SK-N-SH treated with all-trans-retinoic acid at 6 μM for 48 hours (cell line): ENCODE results near the gene PAPPA.

ENCODE experiments used
- ARNTL ChIP-seq: fragments of 450-650 bp; formaldehyde crosslinking; IDR thresholded peaks from 2 replicates; pipeline ENCODE4 v1.5.0; 2020; ENCODE audit warnings: low read depth, mild to moderate bottlenecking, moderate library complexity, borderline replicate concordance
- BACH2 ChIP-seq: fragments of 250-450 bp; sonication (Bioruptor Pico); IDR thresholded peaks from 2 replicates; pipeline ENCODE4 v1.9.0; 2021; ENCODE audit warnings: mild to moderate bottlenecking, borderline replicate concordance
- ESRRG ChIP-seq: fragments of 250-450 bp; sonication (Bioruptor Pico); IDR thresholded peaks from 2 replicates; pipeline ENCODE4 v1.6.1; 2021; ENCODE audit warnings: mild to moderate bottlenecking
- ISL1 ChIP-seq: fragments of 250-450 bp; sonication (Bioruptor Pico); IDR thresholded peaks from 2 replicates; pipeline ENCODE4 v2.1.2; 2022; ENCODE audit warnings: mild to moderate bottlenecking, moderate library complexity
- ZC3H10 ChIP-seq: fragments of 250-450 bp; sonication (Bioruptor Pico); IDR thresholded peaks from 2 replicates; pipeline ENCODE4 v1.5.1; 2021; ENCODE audit warnings: mild to moderate bottlenecking, moderate library complexity
- ZFP3 ChIP-seq: fragments of 250-450 bp; sonication (Bioruptor Pico); IDR thresholded peaks from 2 replicates; pipeline ENCODE4 v1.5.0; 2020; ENCODE audit warnings: mild to moderate bottlenecking, moderate library complexity
- ZFP30 ChIP-seq: fragments of 450-650 bp; formaldehyde crosslinking; IDR thresholded peaks from 2 replicates; pipeline ENCODE4 v1.5.0; 2022; ENCODE audit warnings: mild to moderate bottlenecking, moderate library complexity
- ZNF565 ChIP-seq: fragments of 450-650 bp; formaldehyde crosslinking; conservative IDR thresholded peaks from 2 replicates; pipeline ENCODE4 v1.5.0; 2020; ENCODE audit warnings: low read depth, mild to moderate bottlenecking, moderate library complexity
- ZNF70 ChIP-seq: fragments of 450-650 bp; formaldehyde crosslinking; IDR thresholded peaks from 2 replicates; pipeline ENCODE4 v1.5.0; 2020; ENCODE audit warnings: mild to moderate bottlenecking, moderate library complexity
- ZNF8 ChIP-seq: fragments of 450-650 bp; formaldehyde crosslinking; IDR thresholded peaks from 2 replicates; pipeline ENCODE4 v1.5.0; 2020; ENCODE audit warnings: mild to moderate bottlenecking, moderate library complexity
- TF ChIP-seq, protein P1 (sequence below): fragments of 250-450 bp; sonication (Bioruptor Pico); IDR thresholded peaks from 2 replicates; pipeline ENCODE4 v1.8.0; 2020; ENCODE audit warnings: mild to moderate bottlenecking, moderate library complexity, borderline replicate concordance
- TF ChIP-seq, protein P2 (sequence below): fragments of 250-450 bp; sonication (Bioruptor Pico); IDR thresholded peaks from 2 replicates; pipeline ENCODE4 v1.5.1; 2020; ENCODE audit warnings: low read depth, mild to moderate bottlenecking, moderate library complexity
- TF ChIP-seq, protein P3 (sequence below): fragments of 250-450 bp; sonication (Bioruptor Pico); IDR thresholded peaks from 2 replicates; pipeline ENCODE4 v1.5.0; 2020; ENCODE audit warnings: mild to moderate bottlenecking, moderate library complexity

DNA sequence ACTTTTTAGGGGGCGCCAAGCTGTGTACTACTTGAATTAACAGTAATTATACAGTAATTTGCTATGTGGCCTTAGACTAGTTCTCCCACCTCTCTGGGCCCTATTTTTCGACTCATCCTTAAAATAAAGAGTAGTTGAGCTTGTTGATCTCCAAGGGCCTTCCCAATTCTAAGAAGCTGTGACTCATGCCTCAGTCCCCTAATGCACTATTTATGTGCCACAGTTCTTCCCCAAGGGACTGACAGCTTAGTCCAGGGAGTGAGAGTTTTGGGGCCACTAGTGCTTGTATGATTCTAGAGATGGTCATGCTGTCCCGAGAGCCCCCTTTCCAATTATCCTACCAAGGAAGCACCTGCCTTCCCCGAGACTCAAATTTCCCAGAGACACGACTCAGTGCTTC is 149.7 kb downstream of the PAPPA start:
- TF ChIP-seq ARNTL (CRISPR knock-in tag) (no peak), BACH2 (CRISPR knock-in tag) (no peak), ZFP3 (no peak), ZNF70 (CRISPR knock-in tag) (no peak), ZNF8 (CRISPR knock-in tag) (no peak), ZFP30 (CRISPR knock-in tag) (no peak), ZNF565 (no peak), ISL1 (CRISPR knock-in tag) (no peak), ESRRG (CRISPR knock-in tag) (no peak), ZC3H10 (CRISPR knock-in tag) (no peak)
- TF ChIP-seq, protein P1, sequence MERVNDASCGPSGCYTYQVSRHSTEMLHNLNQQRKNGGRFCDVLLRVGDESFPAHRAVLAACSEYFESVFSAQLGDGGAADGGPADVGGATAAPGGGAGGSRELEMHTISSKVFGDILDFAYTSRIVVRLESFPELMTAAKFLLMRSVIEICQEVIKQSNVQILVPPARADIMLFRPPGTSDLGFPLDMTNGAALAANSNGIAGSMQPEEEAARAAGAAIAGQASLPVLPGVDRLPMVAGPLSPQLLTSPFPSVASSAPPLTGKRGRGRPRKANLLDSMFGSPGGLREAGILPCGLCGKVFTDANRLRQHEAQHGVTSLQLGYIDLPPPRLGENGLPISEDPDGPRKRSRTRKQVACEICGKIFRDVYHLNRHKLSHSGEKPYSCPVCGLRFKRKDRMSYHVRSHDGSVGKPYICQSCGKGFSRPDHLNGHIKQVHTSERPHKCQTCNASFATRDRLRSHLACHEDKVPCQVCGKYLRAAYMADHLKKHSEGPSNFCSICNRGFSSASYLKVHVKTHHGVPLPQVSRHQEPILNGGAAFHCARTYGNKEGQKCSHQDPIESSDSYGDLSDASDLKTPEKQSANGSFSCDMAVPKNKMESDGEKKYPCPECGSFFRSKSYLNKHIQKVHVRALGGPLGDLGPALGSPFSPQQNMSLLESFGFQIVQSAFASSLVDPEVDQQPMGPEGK (CRISPR knock-in tag), result no peak
- TF ChIP-seq, protein P2, sequence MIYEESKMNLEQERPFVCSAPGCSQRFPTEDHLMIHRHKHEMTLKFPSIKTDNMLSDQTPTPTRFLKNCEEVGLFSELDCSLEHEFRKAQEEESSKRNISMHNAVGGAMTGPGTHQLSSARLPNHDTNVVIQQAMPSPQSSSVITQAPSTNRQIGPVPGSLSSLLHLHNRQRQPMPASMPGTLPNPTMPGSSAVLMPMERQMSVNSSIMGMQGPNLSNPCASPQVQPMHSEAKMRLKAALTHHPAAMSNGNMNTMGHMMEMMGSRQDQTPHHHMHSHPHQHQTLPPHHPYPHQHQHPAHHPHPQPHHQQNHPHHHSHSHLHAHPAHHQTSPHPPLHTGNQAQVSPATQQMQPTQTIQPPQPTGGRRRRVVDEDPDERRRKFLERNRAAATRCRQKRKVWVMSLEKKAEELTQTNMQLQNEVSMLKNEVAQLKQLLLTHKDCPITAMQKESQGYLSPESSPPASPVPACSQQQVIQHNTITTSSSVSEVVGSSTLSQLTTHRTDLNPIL (CRISPR knock-in tag), result no peak
- TF ChIP-seq, protein P3, sequence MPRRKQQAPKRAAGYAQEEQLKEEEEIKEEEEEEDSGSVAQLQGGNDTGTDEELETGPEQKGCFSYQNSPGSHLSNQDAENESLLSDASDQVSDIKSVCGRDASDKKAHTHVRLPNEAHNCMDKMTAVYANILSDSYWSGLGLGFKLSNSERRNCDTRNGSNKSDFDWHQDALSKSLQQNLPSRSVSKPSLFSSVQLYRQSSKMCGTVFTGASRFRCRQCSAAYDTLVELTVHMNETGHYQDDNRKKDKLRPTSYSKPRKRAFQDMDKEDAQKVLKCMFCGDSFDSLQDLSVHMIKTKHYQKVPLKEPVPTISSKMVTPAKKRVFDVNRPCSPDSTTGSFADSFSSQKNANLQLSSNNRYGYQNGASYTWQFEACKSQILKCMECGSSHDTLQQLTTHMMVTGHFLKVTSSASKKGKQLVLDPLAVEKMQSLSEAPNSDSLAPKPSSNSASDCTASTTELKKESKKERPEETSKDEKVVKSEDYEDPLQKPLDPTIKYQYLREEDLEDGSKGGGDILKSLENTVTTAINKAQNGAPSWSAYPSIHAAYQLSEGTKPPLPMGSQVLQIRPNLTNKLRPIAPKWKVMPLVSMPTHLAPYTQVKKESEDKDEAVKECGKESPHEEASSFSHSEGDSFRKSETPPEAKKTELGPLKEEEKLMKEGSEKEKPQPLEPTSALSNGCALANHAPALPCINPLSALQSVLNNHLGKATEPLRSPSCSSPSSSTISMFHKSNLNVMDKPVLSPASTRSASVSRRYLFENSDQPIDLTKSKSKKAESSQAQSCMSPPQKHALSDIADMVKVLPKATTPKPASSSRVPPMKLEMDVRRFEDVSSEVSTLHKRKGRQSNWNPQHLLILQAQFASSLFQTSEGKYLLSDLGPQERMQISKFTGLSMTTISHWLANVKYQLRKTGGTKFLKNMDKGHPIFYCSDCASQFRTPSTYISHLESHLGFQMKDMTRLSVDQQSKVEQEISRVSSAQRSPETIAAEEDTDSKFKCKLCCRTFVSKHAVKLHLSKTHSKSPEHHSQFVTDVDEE, result no peak
